ENCODE measurements around the gene CDK5.
A peak's percentile ranks its signal among the peaks of the same experiment; 100 is the strongest.

The CDK5 gene

DNA sequence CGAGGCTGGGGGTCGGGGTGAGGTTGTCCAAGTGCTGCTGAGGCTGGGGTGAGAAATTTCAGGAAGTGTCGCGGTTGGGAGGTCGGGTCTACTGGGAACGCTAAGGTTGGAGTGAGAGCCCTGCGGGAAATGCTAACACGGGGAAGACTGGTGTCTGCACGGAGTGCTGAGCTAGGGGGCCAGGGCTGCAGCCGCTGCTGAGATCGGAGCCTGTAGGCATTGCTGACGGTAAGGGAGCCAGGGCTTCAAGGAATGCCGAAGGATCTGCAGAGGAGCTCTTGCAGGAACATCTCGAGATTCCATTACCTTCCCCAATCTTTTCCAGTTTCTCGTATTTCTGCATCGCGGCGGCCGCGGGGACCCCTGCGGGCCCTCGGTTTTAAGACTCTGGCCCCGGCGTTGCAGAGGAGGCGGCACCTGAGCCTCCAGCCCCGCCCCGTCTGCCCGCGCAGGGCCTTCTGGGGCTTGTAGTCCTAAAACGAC is at the start of gene CDK5:
CDK5 (minus strand) TSS at position 392 of the 483 bp plus-strand sequence; CDS start at position 343, 49 bp downstream.
- no peak for DNase-seq

DNA sequence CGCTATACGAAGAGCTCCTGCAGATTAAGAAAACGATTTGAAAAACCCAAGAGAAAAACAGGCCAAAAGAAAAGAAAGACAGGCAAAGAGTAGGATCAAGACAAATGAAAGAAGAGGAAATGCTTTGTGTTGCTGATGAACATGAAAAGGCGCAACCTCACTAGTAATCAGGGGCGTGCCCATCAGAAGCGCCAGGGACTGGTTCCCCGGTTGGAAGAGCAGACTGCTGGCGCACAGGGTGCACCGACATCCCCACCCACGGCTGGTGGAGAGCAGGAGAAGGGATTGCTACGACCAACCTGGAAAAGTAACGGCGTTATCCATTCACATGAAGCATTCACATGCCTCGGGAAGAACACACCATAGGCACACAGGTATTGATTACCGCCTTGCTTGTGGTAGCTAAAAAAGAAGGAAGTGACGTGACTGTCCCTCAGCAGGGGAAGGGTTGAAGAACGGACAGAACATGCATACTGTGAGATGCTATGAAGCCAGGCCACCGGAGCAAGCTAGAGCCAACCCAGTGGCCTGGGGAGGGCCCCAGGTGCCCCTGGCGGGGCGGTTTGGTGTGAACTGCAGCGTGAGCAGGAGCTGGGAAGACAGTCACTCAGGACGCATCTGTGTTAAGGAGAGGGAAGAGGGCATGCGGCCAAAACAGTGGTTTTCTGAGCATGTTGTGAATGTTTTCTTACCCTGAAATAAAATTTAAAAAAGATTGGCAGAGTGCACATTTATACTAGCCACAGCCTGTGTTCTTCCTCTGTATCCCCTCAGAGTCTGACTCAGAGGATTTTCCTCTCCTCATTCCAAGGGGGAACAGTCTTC is 46.9 kb upstream of the CDK5 start:
- DNase-seq: no peak

DNA sequence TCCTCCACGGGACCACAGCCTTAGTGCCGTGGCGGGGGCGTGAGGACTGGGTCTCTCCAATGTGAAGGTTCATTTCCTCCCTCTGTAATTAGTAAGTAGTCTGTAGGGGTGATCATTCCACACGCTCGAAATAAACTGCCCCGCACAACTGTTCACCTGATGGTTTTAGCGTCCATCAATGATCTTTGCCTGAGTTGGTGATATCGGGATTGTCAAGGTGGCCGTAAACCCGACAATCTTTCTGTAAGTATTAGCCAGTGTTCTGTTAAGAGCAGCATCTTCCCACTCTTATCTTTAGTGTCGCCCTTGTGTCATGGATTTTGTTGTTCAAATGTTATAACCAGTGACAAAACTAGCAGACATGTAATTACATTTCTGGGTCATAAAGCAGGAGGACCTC is 46.3 kb upstream of the CDK5 start:
- no peak for DNase-seq

GRCh38 chr7:151102991-151103390 is 45.3 kb upstream of the CDK5 start:
- no peak for DNase-seq

- no peak for DNase-seq
These were observed 44.1 kb upstream of the CDK5 start for GRCh38 chr7:151101621-151102396.

- no peak for DNase-seq
These were observed 43.2 kb upstream of the CDK5 start for GRCh38 chr7:151100921-151101320.

DNA sequence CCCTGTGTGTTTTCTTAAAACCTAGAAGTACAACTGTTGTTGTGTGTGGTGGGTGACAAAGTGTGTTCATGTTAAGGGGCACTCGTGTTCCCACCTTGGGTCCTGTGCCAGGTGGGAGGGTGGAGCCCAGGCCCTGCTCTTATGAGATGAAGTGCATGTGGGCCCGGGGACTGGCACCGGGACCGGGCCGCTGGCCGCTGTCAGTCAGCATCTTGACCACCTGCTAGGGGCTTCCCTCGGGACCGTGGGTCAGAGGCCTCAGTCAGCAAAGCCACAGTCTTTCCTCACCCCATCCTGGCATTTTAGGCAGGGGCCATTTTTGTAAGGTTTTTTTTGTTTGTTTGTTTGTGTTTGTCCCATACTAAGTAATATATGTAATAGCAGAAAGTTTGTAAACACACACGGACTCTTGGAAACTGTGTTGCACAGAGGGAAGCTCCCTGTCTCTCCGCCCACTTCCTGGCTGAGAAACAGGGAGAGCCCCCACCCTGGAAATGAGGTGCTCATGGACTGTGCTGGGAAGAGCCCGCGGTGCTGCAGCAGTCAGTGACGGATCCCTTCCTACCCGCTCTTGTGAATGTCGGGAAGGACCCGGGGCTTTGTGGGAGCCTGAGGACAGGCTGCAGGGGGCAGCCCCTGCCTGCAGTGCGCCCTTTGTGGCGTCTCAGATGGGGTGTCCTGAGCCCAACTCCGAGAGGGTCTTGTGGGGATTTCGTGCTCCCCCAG is 42.0 kb upstream of the CDK5 start:
- DNase-seq: no peak

DNA sequence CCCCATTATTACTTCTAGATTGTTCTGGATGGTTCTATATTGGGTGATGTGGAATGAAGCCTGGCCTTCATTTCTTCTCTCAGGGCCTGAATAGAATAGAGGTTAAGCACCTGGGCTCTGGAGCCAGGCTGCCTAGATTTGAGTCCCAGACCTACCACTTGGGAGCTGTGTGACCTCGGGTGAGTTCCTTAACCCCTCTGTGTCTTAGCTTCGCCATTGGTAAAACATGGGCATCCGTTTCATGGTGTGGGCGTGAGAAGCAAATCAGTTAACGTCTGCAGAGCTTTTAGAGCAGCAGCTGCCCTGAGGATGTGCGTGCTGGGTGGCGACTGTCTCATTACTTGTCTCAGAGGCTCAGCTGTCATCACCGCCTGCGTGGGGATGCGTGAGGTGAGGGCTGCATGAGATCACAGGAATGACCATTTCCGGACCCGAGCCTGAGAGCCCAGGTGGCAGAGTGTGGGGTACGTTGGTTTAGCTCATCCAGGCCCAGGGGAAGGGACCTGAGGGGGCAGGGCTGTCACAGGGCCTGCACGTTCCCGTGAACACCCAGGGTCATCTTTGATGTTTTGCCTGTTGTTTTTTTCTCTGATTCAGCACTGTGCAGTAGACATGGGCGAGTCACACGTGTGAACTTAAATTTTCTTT is 38.3 kb upstream of the CDK5 start:
- DNase-seq: no peak

DNA sequence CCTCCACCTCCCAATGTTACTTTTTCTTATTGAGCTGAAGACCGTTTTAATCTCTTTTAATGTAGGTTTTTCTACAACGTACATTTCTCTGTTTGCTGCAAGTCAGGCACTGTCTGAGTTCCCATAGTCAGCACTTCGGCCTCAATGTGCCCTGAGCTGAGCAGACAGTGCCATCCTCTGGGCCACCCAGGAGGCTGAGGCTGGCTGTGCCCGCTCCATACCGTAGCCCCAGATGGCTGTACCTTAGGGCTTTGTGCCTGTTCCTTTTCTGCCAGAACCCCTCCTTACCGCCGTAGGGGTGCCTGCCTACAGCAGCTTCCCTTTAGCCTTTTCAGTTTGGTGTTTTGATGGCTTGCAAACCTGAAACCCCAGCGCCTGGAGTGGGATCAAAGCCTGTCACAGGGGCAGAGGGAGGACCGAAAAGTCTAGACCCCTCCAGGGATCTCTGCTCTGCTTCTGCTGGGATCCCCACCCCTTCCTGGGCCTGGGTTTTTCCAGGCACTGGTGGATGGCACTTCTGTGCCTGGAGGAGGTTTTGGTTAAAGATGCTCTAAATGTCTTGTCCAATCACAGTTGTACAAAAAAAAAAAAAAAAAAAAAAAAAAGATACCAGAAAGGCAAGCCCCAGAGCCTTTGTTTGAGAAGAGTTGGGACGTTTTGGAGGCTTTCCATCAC is 37.6 kb upstream of the CDK5 start:
- no peak for DNase-seq

DNA sequence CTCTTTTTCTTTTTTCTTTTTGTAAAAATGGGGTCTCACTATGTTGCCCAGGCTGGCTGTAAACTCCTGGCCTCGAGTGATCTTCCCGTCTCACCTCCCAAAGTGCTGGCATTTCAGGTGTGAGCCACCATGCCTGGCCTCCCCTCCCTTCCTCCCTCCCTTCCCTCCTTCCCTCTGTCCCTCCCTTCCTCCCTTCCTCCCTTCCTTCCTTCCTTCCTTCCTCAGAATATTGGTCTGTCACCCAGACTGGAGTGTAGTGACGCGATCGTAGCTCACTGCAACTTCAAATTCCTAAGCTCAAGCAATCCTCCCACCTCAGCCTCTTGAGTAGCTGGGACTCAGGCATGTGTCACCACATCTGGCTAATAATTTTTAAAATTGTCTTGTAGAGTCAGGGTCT is 37.0 kb upstream of the CDK5 start:
- no peak for DNase-seq

- no peak for DNase-seq
These were observed 36.1 kb upstream of the CDK5 start for GRCh38 chr7:151093748-151094147.

GRCh38 chr7:151091988-151092387 is 34.3 kb upstream of the CDK5 start:
- DNase-seq: no peak

DNA sequence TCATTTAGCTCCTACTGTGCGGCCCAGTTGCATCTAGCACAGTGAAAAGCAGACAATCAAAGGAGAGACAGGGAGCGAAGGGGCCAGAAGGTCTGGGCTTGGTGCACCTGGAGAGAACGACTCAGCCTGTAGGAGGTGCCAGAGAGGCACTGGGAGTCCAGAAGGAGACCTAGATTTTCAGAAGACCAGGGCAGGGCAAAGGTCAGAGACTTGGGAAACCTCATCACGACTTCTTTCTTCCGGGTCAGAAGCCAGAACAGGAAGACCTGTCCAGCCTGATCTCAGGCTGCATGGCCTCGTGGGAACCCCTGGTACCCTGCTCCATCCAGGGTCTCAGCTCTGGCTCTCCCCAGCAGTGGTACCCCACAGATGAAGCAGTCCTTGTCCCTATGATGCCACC is 33.7 kb upstream of the CDK5 start:
- DNase-seq: no peak

DNA sequence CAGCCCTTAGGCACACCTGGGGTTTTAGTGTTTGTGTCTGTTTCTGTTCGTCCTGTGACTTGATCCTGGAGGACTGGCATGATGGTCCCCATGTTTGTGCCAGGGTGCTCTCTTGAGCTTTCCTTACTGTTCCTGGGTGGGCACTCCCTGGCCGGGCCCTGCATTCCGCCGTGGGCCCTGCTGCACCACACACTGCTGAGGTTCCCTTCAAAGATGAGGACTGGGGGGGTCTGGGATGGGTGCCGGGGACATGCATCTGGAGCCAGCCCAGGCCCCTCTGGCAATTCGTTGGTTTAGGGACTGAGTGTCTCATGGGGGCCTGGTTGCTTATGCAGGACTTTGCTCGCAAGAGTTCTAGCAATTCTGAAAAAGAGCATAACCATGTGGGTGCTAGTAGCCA is 33.3 kb upstream of the CDK5 start:
- no peak for DNase-seq

- peak; percentile 62 for DNase-seq
These were observed 32.4 kb upstream of the CDK5 start for GRCh38 chr7:151089893-151090730.

- peak; percentile 71 for DNase-seq
These were observed 31.4 kb upstream of the CDK5 start for GRCh38 chr7:151088856-151089699.

DNA sequence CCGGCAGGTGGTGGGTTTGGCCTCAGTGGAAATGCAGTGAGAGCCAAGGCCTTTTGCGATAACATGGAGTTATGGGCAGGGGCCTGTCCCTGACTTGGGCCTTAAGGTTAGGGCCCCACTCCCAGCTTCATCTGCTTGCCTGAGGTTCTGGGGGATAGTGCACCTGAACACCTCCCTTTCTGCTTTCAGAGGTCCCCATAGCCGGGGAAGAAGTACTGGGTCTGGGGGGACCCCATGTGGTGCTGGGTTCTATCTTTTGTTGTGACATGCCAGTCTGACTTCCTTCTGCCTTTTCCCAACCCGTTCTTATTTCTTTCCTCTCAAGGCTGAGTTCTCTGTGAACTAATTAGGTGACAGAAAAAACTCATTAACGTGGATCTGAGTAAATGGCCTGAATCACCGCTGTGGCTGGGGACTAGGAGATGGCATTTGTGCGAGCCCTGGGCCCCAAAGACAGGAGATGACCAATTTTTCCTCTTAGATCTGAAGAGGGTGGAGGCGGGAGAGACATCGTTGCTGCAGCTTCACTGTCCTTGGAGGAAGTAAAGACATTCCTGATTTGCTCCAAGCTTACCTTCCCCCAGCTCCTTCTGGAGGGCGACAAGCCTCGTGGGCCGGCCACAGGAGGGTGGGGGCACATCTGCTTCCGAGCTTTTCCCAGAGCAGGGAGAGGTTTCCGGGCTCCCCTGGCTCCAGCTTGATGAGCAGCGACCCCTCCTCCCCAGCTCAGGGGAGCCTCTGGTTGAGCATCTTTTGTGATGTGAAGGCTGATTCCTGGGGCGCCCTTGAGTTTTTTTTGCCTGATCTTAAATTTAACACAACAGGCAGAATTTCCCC is 30.5 kb upstream of the CDK5 start:
- DNase-seq: no peak

GRCh38 chr7:151087245-151088018 is 29.7 kb upstream of the CDK5 start:
- DNase-seq: peak; percentile 46
